Esophagus squamous epithelium (tissue), 5 donors: ENCODE data around the gene EPDR1. TPM values are rescaled to one million over a fixed set of nuclear protein-coding genes. Genes with fewer than 3 reads are reported as not detected.

Experiments
- DNase-seq: peaks from one replicate; lab custom pipeline; 2025; lab: John Stamatoyannopoulos, UW
- H3K27ac ChIP-seq, 4 donors: fragments of 200-600 bp; sonication (generic); one replicate each; pipeline ENCODE4 v1.5.1; 2016 to 2019; ENCODE audit warnings: mild to moderate bottlenecking in 1 of 4
- H3K27me3 ChIP-seq, 4 donors: fragments of 200-600 bp; sonication (generic); 1 replicate in 3 of 4; 2 replicates in 1 of 4; pipeline versions ENCODE4 v1.5.1 to v1.6.0; 2017 to 2021; ENCODE audit warnings: antibody characterized with exemption in 1 of 4
- H3K36me3 ChIP-seq, 3 donors: fragments of 200-600 bp; sonication (generic); one replicate each; pipeline ENCODE4 v1.5.1; 2016 to 2019
- H3K4me1 ChIP-seq, 3 donors: fragments of 200-600 bp; sonication (generic); one replicate each; pipeline ENCODE4 v1.5.1; 2017 to 2019
- H3K4me3 ChIP-seq, 4 donors: fragments of 200-600 bp; sonication (generic); 1 replicate in 3 of 4; 2 replicates in 1 of 4; pipeline ENCODE4 v1.5.1; 2016 to 2019; ENCODE audit warnings: mild to moderate bottlenecking in 2 of 4, moderate library complexity in 1 of 4
- H3K9me3 ChIP-seq, 3 donors: fragments of 200-600 bp; sonication (generic); one replicate each; pipeline ENCODE4 v1.5.1; 2016 to 2019
- CTCF ChIP-seq, 6 experiments: fragments of 450-650 bp in 4 of 6; fragments of 200-600 bp in 2 of 6; sonication (generic) in 2 of 6; IDR thresholded peaks; one replicate each; pipeline ENCODE4 v1.5.1; 2016 to 2019; ENCODE audit warnings: antibody characterized with exemption in 6 of 6, mild to moderate bottlenecking in 4 of 6, moderate library complexity in 4 of 6
- POLR2A ChIP-seq, 4 donors: fragments of 450-650 bp; IDR thresholded peaks; one replicate each; pipeline ENCODE4 v1.6.1; 2017; ENCODE audit warnings: antibody characterized with exemption in 4 of 4, mild to moderate bottlenecking in 4 of 4, moderate library complexity in 3 of 4
- WGBS, 2 donors: methylation state at CpG; one replicate each; pipeline ENCODE4 v1.1.5; 2018; 5-methylcytosine and 5-hydroxymethylcytosine counted together
- intact Hi-C: fragments of 100-400 bp; cut with DNase I; formaldehyde crosslinking; loops from one replicate; pipeline ENCODE4 v1.15.0; 2022
- total RNA-seq, 4 donors: library from RNA; depleted of rRNA; stranded (reverse); fragments of >200 nt; gene quantifications; one replicate each; pipeline ENCODE4 v1.1.0, GENCODE V29; 2016
- donor health status: DM: yes; HTN: yes; CAD: no.

EPDR1 gene
- total RNA-seq, 4 donors from 2014 or later = 1.4 to 4.3 (median 3.4) TPM

- intact Hi-C loops = no loop called here
- H3K36me3 ChIP-seq = no peaks in the 10 kb centered on the region
- no peak for TF ChIP-seq CTCF (IDR thresholded peaks at IDR 0.05)
- no peak for TF ChIP-seq POLR2A (IDR thresholded peaks at IDR 0.05)
- peaks cover 0 to 6% (median 0%) of the 10 kb centered on the region in 3 donors for H3K9me3 ChIP-seq
- peaks cover 4 to 28% (median 8%) of the 10 kb centered on the region in 3 donors for H3K4me1 ChIP-seq
- 64% methylated on average over 4 of the region's 4 CpGs for WGBS, 2 donors
- peak overlapping the region in 1 of 4 donors; percentile 60 for H3K4me3 ChIP-seq
- no peak for DNase-seq
- no peak overlapping the region for H3K27ac ChIP-seq
- peaks cover 0 to 48% (median 0%) of the 10 kb centered on the region in 4 donors for H3K27me3 ChIP-seq
These were observed 1.4 kb downstream of the EPDR1 start for GRCh38 chr7:37921876-37922275.

- DNase-seq = no peak
- WGBS, 2 donors = 43 to 67% methylated on average over 1 of the region's 1 CpG
- Histone ChIP-seq H3K4me3 (no peak overlapping the region), H3K4me1 (peaks cover 4 to 20% (median 8%) of the 10 kb centered on the region in 3 donors), H3K27me3 (peaks cover 0 to 28% (median 0%) of the 10 kb centered on the region in 4 donors), H3K9me3 (peaks cover 0 to 6% (median 0%) of the 10 kb centered on the region in 3 donors), H3K27ac (no peak overlapping the region), H3K36me3 (no peaks in the 10 kb centered on the region)
- intact Hi-C loops = no loop called here
- TF ChIP-seq POLR2A (IDR thresholded peaks at IDR 0.05) = no peak
- no peak for TF ChIP-seq CTCF (IDR thresholded peaks at IDR 0.05)
These were observed 3.6 kb downstream of the EPDR1 start for GRCh38 chr7:37923996-37924395.

GRCh38 chr7:37924491-37925041 is 4.1 kb downstream of the EPDR1 start:
- no peak overlapping the region for H3K27ac ChIP-seq
- DNase-seq = no peak
- H3K27me3 ChIP-seq = peaks cover 0 to 24% (median 0%) of the 10 kb centered on the region in 4 donors
- peaks cover 4 to 20% (median 8%) of the 10 kb centered on the region in 3 donors for H3K4me1 ChIP-seq
- H3K9me3 ChIP-seq = peaks cover 0 to 6% (median 0%) of the 10 kb centered on the region in 3 donors
- intact Hi-C loops = no loop called here
- H3K4me3 ChIP-seq = no peak overlapping the region
- TF ChIP-seq POLR2A (IDR thresholded peaks at IDR 0.05) (no peak), CTCF (IDR thresholded peaks at IDR 0.05) (no peak)
- no peaks in the 10 kb centered on the region for H3K36me3 ChIP-seq
- 13 to 58% methylated on average over 3 of the region's 3 CpGs for WGBS, 2 donors

GRCh38 chr7:37925620-37926019 is 5.2 kb downstream of the EPDR1 start:
- Histone ChIP-seq H3K9me3 (peaks cover 0 to 6% (median 0%) of the 10 kb centered on the region in 3 donors), H3K4me1 (peaks cover 2 to 14% (median 4%) of the 10 kb centered on the region in 3 donors), H3K27ac (no peak overlapping the region), H3K4me3 (no peak overlapping the region), H3K27me3 (peaks cover 0 to 14% (median 0%) of the 10 kb centered on the region in 4 donors), H3K36me3 (no peaks in the 10 kb centered on the region)
- no peak for TF ChIP-seq CTCF (IDR thresholded peaks at IDR 0.05)
- no peak for TF ChIP-seq POLR2A (IDR thresholded peaks at IDR 0.05)
- 82 to 88% methylated on average over 1 of the region's 1 CpG for WGBS, 2 donors
- DNase-seq = no peak
- intact Hi-C loops = no loop called here

- no peak overlapping the region for H3K27ac ChIP-seq
- WGBS, 2 donors = 57 to 92% methylated on average over 2 of the region's 2 CpGs
These were observed 7.5 kb downstream of the EPDR1 start for GRCh38 chr7:37927773-37928444.

More at GRCh38 chr7:37927773-37928444, 7.5 kb downstream of the EPDR1 start:
- no peak for TF ChIP-seq POLR2A (IDR thresholded peaks at IDR 0.05)
- TF ChIP-seq CTCF (IDR thresholded peaks at IDR 0.05) = no peak
- intact Hi-C loops = no loop called here
- Histone ChIP-seq H3K36me3 (no peaks in the 10 kb centered on the region), H3K9me3 (peaks cover 0 to 6% (median 0%) of the 10 kb centered on the region in 3 donors), H3K4me1 (no peaks in the 10 kb centered on the region), H3K27me3 (no peaks in the 10 kb centered on the region), H3K4me3 (no peak overlapping the region)
- no peak for DNase-seq
